Left ventricle myocardium inferior (tissue), 1 donor: ENCODE measurements around the gene ELP5. TPM values are rescaled to one million over a fixed set of nuclear protein-coding genes. Genes with fewer than 3 reads are reported as not detected.

Experiments
- DNase-seq: peaks from one replicate; pipeline ENCODE4 v3.0.0-alpha.2; 2020
- H3K27ac ChIP-seq: fragments of 200-600 bp; replicated peaks from 2 replicates; pipeline ENCODE4 v1.8.0; 2021
- H3K27me3 ChIP-seq: fragments of 200-600 bp; 2 replicates; pipeline ENCODE4 v1.8.0; 2021; ENCODE audit warnings: low read depth
- H3K36me3 ChIP-seq: fragments of 200-600 bp; 2 replicates; pipeline ENCODE4 v1.8.0; 2021
- H3K4me1 ChIP-seq: fragments of 200-600 bp; 2 replicates; pipeline ENCODE4 v1.8.0; 2021
- H3K4me3 ChIP-seq: fragments of 200-600 bp; 2 replicates; pipeline ENCODE4 v1.8.0; 2021; ENCODE audit warnings: mild to moderate bottlenecking, moderate library complexity
- H3K9me3 ChIP-seq: fragments of 200-600 bp; replicated peaks from 2 replicates; pipeline ENCODE4 v1.8.0; 2021
- intact Hi-C: fragments of 100-400 bp; cut with micrococcal nuclease; formaldehyde crosslinking; loops from one replicate; pipeline ENCODE4 v1.11.0; 2022
- total RNA-seq: library from RNA; stranded (reverse); fragmentation: NEBNext Ultra II Directional; extraction: Animal tissue kit (Norgen Biotek cat#: 25700); gene quantifications from one replicate; pipeline ENCODE4 v1.2.1, GENCODE V29; 2021
- TF ChIP-seq, protein P1 (sequence below): fragments of 200-600 bp; IDR thresholded peaks from 2 replicates; pipeline ENCODE4 v1.8.0; 2021; ENCODE audit warnings: antibody characterized with exemption, mild to moderate bottlenecking, borderline replicate concordance
- donor health status: DM: no; HTN: yes; CAD: no; lungs with severe emphysema.

Gene ELP5
- total RNA-seq, 1 donor from 2014 or later: 62.5 TPM

DNA sequence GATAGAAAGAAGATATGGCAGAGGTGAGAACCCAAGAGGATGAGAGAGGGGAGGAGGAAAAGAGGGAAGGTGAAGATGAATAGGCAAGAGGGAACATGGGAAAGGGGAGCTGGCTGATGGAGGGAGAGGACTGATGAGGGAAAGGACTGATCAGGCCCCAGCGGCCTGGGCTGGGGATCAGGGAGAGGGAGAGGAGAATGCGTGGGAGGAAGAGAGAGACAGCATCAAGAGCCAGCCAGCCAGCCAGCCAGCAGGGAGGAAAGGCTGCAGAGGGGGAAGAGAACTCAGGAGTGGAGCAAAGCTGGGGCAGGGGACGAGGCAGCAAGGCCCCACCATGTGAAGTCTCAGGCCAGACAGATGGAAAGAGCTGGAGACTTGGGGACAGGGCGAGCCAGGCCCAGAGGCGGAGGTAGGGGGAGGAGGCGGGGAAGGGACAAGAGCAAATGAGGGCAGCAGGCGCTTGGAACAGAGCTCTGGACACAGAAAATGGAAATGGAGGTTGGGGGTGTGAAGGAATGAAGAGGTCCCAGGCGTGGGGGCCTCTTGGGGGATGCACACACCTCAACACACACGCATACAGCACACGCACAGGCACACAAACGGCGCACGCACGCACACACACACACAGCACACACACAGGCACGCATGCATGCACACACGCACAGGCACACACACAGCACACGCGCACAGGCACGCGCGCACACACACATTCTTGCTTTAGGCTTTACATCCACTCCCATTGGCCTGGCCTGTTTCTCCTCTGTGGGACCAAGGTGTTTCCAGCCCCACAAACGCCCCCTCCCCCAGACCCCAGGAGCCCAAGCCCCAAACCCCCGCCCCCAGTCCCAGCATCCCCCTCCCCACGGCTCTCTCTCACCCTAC is 44.7 kb upstream of the ELP5 start:
- Histone ChIP-seq H3K9me3 (no peaks in the 10 kb centered on the region), H3K4me1 (peaks cover 26% of the 10 kb centered on the region), H3K27me3 (no peaks in the 10 kb centered on the region), H3K27ac (peak overlapping the region; percentile 16), H3K4me3 (no peak overlapping the region), H3K36me3 (peaks cover 12% of the 10 kb centered on the region)
- peak; percentile 15 for DNase-seq
- intact Hi-C loops: no loop called here
- TF ChIP-seq, protein P1, sequence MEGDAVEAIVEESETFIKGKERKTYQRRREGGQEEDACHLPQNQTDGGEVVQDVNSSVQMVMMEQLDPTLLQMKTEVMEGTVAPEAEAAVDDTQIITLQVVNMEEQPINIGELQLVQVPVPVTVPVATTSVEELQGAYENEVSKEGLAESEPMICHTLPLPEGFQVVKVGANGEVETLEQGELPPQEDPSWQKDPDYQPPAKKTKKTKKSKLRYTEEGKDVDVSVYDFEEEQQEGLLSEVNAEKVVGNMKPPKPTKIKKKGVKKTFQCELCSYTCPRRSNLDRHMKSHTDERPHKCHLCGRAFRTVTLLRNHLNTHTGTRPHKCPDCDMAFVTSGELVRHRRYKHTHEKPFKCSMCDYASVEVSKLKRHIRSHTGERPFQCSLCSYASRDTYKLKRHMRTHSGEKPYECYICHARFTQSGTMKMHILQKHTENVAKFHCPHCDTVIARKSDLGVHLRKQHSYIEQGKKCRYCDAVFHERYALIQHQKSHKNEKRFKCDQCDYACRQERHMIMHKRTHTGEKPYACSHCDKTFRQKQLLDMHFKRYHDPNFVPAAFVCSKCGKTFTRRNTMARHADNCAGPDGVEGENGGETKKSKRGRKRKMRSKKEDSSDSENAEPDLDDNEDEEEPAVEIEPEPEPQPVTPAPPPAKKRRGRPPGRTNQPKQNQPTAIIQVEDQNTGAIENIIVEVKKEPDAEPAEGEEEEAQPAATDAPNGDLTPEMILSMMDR: no peak

DNA sequence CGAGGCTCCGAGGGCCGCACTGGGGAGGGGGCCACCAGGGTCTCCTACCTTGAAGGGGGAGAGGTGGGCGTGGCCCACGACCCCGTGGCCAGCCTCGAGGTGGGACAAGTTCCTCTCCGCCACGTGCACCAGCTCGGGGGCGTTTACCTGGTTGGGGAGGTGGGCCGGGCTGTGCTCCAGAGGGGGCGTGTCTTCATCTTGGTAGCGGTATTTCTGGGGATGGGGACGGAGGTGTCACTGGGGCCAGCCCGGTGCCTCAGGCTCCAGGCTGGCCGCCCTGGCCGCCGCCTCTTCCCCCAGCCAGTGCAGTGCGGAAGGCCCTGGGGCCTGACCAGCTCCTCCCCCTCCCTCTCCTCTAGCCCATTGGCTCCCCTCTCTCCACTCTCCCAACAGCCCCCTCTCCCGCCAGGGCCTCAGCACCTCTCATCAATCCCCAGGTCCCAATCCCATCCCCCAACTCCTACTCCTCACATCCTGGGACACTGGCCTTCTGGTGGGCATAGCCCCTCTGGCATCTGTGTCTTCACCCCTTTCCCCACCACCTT is 43.9 kb upstream of the ELP5 start:
- intact Hi-C loops: no loop called here
- peak; percentile 14 for DNase-seq
- Histone ChIP-seq H3K9me3 (no peaks in the 10 kb centered on the region), H3K27ac (no peak overlapping the region), H3K27me3 (no peaks in the 10 kb centered on the region), H3K4me3 (no peak overlapping the region), H3K36me3 (peaks cover 5% of the 10 kb centered on the region), H3K4me1 (peaks cover 26% of the 10 kb centered on the region)
- TF ChIP-seq, protein P1: no peak

GRCh38 chr17:7208754-7209460 is 43.1 kb upstream of the ELP5 start:
- no peaks in the 10 kb centered on the region for H3K27me3 ChIP-seq
- H3K4me1 ChIP-seq: peaks cover 30% of the 10 kb centered on the region
- TF ChIP-seq, protein P1: no peak
- no peak overlapping the region for H3K4me3 ChIP-seq
- no peaks in the 10 kb centered on the region for H3K9me3 ChIP-seq
- DNase-seq: peak; percentile 6
- no peak overlapping the region for H3K27ac ChIP-seq
- no peaks in the 10 kb centered on the region for H3K36me3 ChIP-seq
- intact Hi-C loops: no loop called here

DNA sequence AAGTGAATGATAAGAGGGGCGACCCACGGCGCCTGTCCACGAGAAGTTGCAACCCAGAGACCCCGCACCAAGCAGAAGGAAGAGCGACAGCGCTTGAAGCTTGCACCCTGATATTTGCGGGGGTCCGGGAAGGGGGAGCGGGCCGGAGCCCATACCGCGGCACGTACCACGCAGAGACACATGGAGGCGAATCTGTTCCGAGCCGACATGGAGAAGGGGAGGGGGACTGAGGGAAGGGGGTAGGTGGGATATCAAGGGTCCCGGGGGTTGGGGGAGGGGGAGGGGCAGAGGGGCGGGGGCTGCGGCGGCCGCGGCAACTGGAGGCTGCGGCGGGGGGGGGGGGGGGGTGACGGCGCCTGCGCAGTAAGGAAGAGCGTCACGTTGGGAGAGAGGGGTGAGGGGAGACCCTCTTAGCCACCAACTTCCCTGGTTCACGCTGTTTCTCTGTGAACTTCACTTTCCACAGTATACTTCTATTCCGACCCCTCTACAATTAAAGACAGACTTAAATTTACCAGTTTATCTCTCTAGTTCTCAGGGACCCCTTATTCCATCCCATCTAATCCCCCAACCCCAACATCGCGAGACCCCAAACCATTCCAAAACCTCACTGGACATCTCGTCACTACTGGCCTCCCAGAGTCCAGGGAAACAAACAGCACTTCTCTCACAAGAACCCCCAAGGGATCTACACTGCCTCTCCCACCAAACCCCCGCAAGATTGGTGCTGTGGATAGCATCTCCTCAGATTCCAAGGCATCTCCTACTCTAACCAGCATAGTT is 40.3 kb upstream of the ELP5 start:
- Histone ChIP-seq H3K4me3 (peak overlapping the region; percentile 38), H3K4me1 (peaks cover 43% of the 10 kb centered on the region), H3K9me3 (no peaks in the 10 kb centered on the region), H3K27me3 (no peaks in the 10 kb centered on the region), H3K36me3 (no peaks in the 10 kb centered on the region), H3K27ac (no peak overlapping the region)
- TF ChIP-seq, protein P1: no peak
- intact Hi-C loops: no loop called here
- DNase-seq: peak; percentile 12

- TF ChIP-seq, protein P1: peak; percentile 32
- Histone ChIP-seq H3K27ac (peak overlapping the region; percentile 75), H3K27me3 (no peaks in the 10 kb centered on the region), H3K9me3 (no peaks in the 10 kb centered on the region), H3K4me3 (peak overlapping the region; percentile 81), H3K4me1 (peaks cover 64% of the 10 kb centered on the region), H3K36me3 (no peaks in the 10 kb centered on the region)
- DNase-seq: peak; percentile 52
- intact Hi-C loops: no loop called here
These were observed 38.1 kb upstream of the ELP5 start for GRCh38 chr17:7213895-7214299.
